Measurements from ENCODE around the gene LYZ.
A peak's percentile ranks its signal among the peaks of the same experiment; 100 is the strongest.

The LYZ gene

DNA sequence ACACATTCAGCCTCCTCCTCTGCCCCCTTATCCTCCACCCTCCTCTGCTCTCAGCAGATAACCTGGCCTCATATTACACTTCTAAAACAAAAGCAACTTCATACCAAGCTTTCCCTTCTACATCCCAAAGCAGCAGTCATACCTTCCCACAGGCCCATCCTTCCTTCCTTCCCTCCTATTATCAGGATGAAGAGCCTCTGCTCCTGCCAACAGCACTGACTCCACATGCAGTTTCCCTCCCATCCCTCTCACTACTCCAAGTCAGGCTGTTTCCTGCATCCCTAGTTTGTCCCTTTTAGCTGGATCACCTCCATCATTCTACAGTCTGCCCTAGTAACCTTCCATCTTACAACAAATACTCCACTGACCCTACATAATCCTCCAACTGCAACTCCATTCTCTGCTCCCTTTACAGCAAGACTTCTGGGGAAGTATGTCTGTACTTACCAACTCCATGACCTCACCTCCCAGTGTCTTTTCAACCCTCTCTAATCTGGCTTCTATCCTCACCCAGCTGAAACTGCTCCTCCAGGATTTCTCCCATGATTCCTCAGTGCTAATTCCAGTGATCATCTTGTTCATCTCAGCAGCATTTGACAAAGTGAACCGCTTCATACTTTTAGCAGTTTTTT, 6.5 kb downstream of the LYZ start:
- H3K4me3 ChIP-seq (ENCODE audit: control insufficient read depth, low read depth, low read length): no peak overlapping the region
- TF ChIP-seq, protein P1, sequence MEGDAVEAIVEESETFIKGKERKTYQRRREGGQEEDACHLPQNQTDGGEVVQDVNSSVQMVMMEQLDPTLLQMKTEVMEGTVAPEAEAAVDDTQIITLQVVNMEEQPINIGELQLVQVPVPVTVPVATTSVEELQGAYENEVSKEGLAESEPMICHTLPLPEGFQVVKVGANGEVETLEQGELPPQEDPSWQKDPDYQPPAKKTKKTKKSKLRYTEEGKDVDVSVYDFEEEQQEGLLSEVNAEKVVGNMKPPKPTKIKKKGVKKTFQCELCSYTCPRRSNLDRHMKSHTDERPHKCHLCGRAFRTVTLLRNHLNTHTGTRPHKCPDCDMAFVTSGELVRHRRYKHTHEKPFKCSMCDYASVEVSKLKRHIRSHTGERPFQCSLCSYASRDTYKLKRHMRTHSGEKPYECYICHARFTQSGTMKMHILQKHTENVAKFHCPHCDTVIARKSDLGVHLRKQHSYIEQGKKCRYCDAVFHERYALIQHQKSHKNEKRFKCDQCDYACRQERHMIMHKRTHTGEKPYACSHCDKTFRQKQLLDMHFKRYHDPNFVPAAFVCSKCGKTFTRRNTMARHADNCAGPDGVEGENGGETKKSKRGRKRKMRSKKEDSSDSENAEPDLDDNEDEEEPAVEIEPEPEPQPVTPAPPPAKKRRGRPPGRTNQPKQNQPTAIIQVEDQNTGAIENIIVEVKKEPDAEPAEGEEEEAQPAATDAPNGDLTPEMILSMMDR (IDR thresholded peaks at IDR 0.05; ENCODE audit: control insufficient read depth, insufficient read depth, low read depth, low read length, missing control alignments): no peak
- DNase-seq (ENCODE audit: low read depth): no peak

DNA sequence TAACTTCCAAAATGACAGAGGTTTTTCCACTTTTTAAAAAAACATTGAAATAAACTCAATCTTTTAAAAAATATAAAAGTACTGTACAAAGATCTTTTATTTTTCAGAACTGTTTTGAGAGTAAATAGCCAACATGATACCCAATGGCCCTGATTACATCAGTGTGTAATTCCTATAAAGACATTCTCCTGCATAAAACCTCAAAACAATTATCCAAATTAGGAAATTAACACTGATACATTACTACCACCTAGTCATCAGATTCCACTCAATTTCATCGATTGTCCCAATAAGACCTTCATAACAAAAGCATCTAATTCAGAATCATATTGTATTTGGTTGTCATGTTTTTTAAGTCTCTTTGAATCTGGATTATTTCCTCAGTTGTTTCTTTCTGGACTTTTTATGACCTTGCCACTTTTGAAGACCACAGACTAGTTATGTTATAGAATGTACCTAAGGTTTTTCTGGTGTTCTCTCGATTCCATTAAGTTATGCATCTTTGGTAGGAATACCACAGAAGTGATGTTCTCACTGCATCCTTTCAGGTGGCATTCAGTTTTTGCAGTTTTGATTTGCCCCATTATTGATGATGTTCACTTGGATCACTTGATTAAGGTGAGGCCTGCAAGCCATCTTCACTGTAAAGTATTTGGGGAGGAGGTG, 7.3 kb downstream of the LYZ start:
- TF ChIP-seq, protein P1 (IDR thresholded peaks at IDR 0.05; ENCODE audit: control insufficient read depth, insufficient read depth, low read depth, low read length, missing control alignments): no peak
- DNase-seq (ENCODE audit: low read depth): no peak

DNA sequence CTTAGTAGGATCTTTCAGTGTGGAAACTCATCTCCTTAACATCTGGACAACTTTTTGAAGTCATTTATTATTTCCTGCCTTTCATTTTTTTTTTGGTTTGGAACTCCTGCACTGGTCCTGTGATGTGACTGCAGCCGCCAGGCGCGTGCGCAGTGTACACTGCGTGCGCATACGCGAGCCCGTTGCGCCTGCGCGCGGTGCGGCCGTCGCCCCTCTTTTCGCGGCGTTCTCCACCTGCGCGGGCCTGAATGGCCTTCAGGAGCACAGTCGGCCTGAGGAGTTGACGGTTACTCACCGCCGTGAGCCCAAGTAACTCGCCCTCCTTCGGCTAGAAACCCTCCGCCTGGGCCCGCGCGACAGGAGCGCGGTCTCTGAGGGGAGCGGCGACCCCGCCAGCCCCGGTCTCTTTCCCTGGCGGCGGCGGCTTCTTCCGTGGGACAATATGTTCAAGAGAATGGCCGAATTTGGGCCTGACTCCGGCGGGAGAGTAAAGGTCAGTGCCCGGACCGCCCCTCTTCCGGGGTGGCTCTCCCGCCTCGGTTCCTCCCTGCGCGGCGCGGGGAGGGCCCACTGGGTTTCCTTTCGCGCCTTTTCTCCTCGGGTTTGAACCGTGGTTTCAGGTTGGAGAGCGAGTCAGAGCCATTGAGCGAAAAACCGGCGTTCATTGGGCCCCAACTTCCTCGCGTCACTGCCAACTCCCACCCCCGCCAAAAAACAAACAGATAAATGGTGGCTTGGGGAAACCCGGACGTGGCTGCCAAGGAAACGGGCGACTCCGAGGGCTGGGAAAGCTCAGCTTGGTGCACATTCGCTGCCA, 11.6 kb downstream of the LYZ start, which contains the start of gene YEATS4:
Gene YEATS4, plus strand, starts transcription at position 213 of the 817 bp plus-strand sequence. Its CDS starts 230 bp downstream, at position 443.
- TF ChIP-seq, protein P1 (IDR thresholded peaks at IDR 0.05; ENCODE audit: control insufficient read depth, insufficient read depth, low read depth, low read length, missing control alignments): no peak
- DNase-seq (ENCODE audit: low read depth): peak; percentile 40
- peak within 1 kb of the TSS; percentile 78 for H3K4me3 ChIP-seq (ENCODE audit: control insufficient read depth, low read depth, low read length)

More for the DNA sequence above, 7.3 kb downstream of the LYZ start:
- no peak overlapping the region for H3K4me3 ChIP-seq (ENCODE audit: control insufficient read depth, low read depth, low read length)

DNA sequence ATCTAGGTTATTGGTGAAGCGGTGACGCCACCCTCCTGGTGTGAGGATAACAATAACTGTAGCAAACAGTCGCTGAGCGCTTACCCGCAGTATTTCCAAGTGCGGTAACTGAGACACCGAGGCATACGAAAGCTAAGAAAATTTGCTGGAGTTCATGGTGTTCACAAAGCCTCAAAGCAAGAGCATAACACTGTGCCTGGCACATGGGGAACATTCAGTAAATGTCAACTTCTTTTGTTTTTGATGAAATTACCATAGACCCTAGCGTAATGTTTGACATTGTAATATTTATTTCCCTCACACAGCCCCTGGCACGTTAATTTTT, 12.1 kb downstream of the LYZ start:
- TF ChIP-seq, protein P1 (IDR thresholded peaks at IDR 0.05; ENCODE audit: control insufficient read depth, insufficient read depth, low read depth, low read length, missing control alignments): no peak
- no peak for DNase-seq (ENCODE audit: low read depth)
- H3K4me3 ChIP-seq (ENCODE audit: control insufficient read depth, low read depth, low read length): peak overlapping the region; percentile 78

DNA sequence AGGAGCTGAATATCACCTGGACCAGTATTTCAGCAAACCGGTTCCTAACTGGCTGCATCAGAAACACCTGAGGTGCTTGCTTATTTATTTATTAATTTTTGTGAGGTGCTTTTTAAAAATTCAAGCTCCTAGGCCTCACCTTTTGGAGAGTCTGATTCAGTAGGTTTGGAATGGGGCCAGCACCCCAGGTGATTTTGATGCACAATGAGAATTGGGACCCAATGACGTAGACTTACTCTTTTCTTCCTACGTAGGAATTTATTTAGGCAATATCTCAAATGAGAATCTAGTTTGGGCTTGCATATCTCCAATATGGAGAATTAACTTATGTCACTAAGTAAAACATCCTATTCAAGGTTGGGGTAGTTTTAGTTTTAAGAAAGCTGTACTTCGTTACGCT, 18.6 kb downstream of the LYZ start:
- no peak overlapping the region for H3K4me3 ChIP-seq (ENCODE audit: control insufficient read depth, low read depth, low read length)
- no peak for DNase-seq (ENCODE audit: low read depth)
- TF ChIP-seq, protein P1 (IDR thresholded peaks at IDR 0.05; ENCODE audit: control insufficient read depth, insufficient read depth, low read depth, low read length, missing control alignments): no peak

DNA sequence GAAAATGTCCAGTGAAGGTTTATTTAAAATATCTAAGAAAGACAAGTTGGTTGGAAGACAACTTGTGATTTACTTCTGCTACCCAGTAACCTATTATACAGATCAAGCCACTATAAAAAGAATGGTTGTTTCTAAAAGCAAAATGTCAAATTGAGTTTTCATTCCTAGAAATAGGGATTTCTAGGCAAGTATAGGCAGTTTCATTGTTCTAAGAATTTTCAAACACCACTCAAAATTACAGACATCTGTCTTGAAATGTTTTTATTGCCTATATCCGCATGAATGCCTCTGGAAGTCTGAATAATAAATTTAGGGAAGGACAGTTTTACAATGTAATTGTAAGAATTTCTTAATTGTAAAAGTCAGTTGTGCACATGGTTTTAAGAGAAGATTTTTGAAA, 20.0 kb downstream of the LYZ start:
- H3K4me3 ChIP-seq (ENCODE audit: control insufficient read depth, low read depth, low read length): no peak overlapping the region
- TF ChIP-seq, protein P1 (IDR thresholded peaks at IDR 0.05; ENCODE audit: control insufficient read depth, insufficient read depth, low read depth, low read length, missing control alignments): no peak
- no peak for DNase-seq (ENCODE audit: low read depth)
